K562 (cell line): ENCODE measurements around the gene CBX8. TPM values are rescaled to one million over a fixed set of nuclear protein-coding genes. Genes with fewer than 3 reads are reported as not detected.
A peak's percentile ranks its signal among the peaks of the same experiment; 100 is the strongest.

ENCODE experiments used
- BRF1 ChIP-seq: IDR thresholded peaks from 3 replicates; pipeline ENCODE4 v1.6.1; 2011; ENCODE audit warnings: borderline replicate concordance, mild to moderate bottlenecking; ENCODE audit not compliant: insufficient read length; ENCODE audit errors: extremely low read depth
- ELF1 ChIP-seq: fragments of 200-800 bp; sonication (Bioruptor generic); IDR thresholded peaks from 2 replicates; pipeline ENCODE4 v1.6.1; 2016; ENCODE audit warnings: missing genetic modification characterization, missing compliant biosample characterization
- FOXA1 ChIP-seq: fragments of 450-650 bp; IDR thresholded peaks from 2 replicates; pipeline ENCODE4 v1.6.1; 2016; ENCODE audit warnings: mild to moderate bottlenecking, borderline replicate concordance
- FOXK1 ChIP-seq: sonication (generic); formaldehyde crosslinking; IDR thresholded peaks from 2 replicates; pipeline ENCODE4 v1.8.0; 2022; ENCODE audit warnings: missing genetic modification reagents, mild to moderate bottlenecking, borderline replicate concordance
- GABPA ChIP-seq: fragments of 200-800 bp; sonication (Bioruptor generic); conservative IDR thresholded peaks from 2 replicates; pipeline ENCODE4 v1.6.1; 2016; ENCODE audit warnings: low read depth, missing genetic modification characterization, missing compliant biosample characterization
- HLTF ChIP-seq: fragments of 450-650 bp; IDR thresholded peaks from 2 replicates; pipeline ENCODE4 v1.6.1; 2016
- KDM1A ChIP-seq, 2 experiments: fragments of 450-650 bp; IDR thresholded peaks; 2 replicates each; pipeline ENCODE4 v1.6.1; 2016; ENCODE audit warnings: mild to moderate bottlenecking in 2 of 2
- L3MBTL2 ChIP-seq: fragments of 450-650 bp; IDR thresholded peaks from 2 replicates; pipeline ENCODE4 v1.6.1; 2016; ENCODE audit warnings: mild to moderate bottlenecking, moderate library complexity
- PRMT5 ChIP-seq: sonication (generic); formaldehyde crosslinking; IDR thresholded peaks from 2 replicates; pipeline ENCODE4 v1.5.0; 2020; ENCODE audit warnings: missing genetic modification reagents
- PYGO2 ChIP-seq: fragments of 450-650 bp; IDR thresholded peaks from 2 replicates; pipeline ENCODE4 v1.6.1; 2016; ENCODE audit warnings: mild to moderate bottlenecking, missing genetic modification characterization, moderate library complexity, missing compliant biosample characterization
- RAD21 ChIP-seq, 2 experiments: fragments of 250-450 bp in 1 of 2; fragments of 450-650 bp in 1 of 2; sonication (Bioruptor Pico) in 1 of 2; formaldehyde crosslinking in 1 of 2; IDR thresholded peaks in 1 of 2; conservative IDR thresholded peaks in 1 of 2; 2 replicates each; pipeline versions ENCODE4 v1.4.0 to v1.8.0; 2020 to 2022; ENCODE audit warnings: mild to moderate bottlenecking in 2 of 2, moderate library complexity in 1 of 2
- SLC30A9 ChIP-seq: fragments of 250-450 bp; sonication (Bioruptor Pico); IDR thresholded peaks from 2 replicates; pipeline ENCODE4 v1.8.0; 2022; ENCODE audit warnings: mild to moderate bottlenecking, moderate library complexity
- ZC3H11A ChIP-seq: IDR thresholded peaks from 2 replicates; pipeline ENCODE4 v1.6.1; 2012; ENCODE audit warnings: low read depth, low read length, improper control_type of control experiment
- ZNF75A ChIP-seq: fragments of 450-650 bp; formaldehyde crosslinking; IDR thresholded peaks from 2 replicates; pipeline ENCODE4 v1.4.0; 2020; ENCODE audit warnings: mild to moderate bottlenecking
- polyA plus RNA-seq, 8 experiments: library from polyadenylated mRNA; depleted of rRNA in 4 of 8; stranded (reverse) in 5 of 8; unstranded in 3 of 8; fragments of >200 nt; fragmentation: Nextera tagmentation in 2 of 8; fragmentation: Illumina TruSeq in 1 of 8; extraction: Ambion mirVana in 2 of 8; extraction: Trizol in 1 of 8; gene quantifications; 2 replicates each; pipeline versions ENCODE4 v1.2.1 to v1.2.3, GENCODE V29; 2011 to 2014; ENCODE audit warnings: inconsistent platforms in 1 of 8, missing spikeins in 1 of 8
- total RNA-seq, 7 experiments: library from RNA; depleted of rRNA in 6 of 7; stranded (reverse); fragments of >200 nt in 6 of 7; fragmentation: Illumina TruSeq in 2 of 7; extraction: Trizol in 2 of 7; gene quantifications; 2 replicates each; pipeline versions ENCODE4 v1.2.1 to v1.2.3, GENCODE V29; 2011 to 2021; ENCODE audit warnings: low replicate concordance in 1 of 7
- TF ChIP-seq, protein P1 (sequence below), 3 experiments: fragments of 200-800 bp in 1 of 3; fragments of 250-450 bp in 1 of 3; fragments of 450-650 bp in 1 of 3; sonication (Bioruptor Pico) in 1 of 3; sonication (Bioruptor generic) in 1 of 3; formaldehyde crosslinking in 1 of 3; IDR thresholded peaks; 2 replicates each; pipeline versions ENCODE4 v1.6.1 to v1.8.0; 2016 to 2022; ENCODE audit warnings: mild to moderate bottlenecking in 2 of 3, missing genetic modification characterization in 2 of 3, missing compliant biosample characterization in 1 of 3, moderate library complexity in 1 of 3
- TF ChIP-seq, protein P2 (sequence below): fragments of 450-650 bp; conservative IDR thresholded peaks from 2 replicates; pipeline ENCODE4 v1.6.1; 2016; ENCODE audit warnings: missing genetic modification characterization, low read depth, mild to moderate bottlenecking, control low read depth, missing compliant biosample characterization
- TF ChIP-seq, protein P3 (sequence below): fragments of 450-650 bp; IDR thresholded peaks from 2 replicates; pipeline ENCODE4 v1.6.1; 2016; ENCODE audit warnings: low read depth, mild to moderate bottlenecking, moderate library complexity
- TF ChIP-seq, protein P4 (sequence below): fragments of 450-650 bp; formaldehyde crosslinking; IDR thresholded peaks from 2 replicates; pipeline ENCODE4 v1.4.0; 2020; ENCODE audit warnings: mild to moderate bottlenecking, moderate library complexity
- TF ChIP-seq, protein P5 (sequence below): fragments of 450-650 bp; IDR thresholded peaks from one replicate; pipeline ENCODE4 v1.6.1; 2018; ENCODE audit warnings: mild to moderate bottlenecking, moderate library complexity; ENCODE audit not compliant: partially characterized antibody

The CBX8 gene
- total and polyA plus RNA-seq, 9 of the 15 experiments (the other 6 are each of a cell fraction or from before 2014, with no cell fraction given): 0.08 to 11.9 (median 2.6) TPM

DNA sequence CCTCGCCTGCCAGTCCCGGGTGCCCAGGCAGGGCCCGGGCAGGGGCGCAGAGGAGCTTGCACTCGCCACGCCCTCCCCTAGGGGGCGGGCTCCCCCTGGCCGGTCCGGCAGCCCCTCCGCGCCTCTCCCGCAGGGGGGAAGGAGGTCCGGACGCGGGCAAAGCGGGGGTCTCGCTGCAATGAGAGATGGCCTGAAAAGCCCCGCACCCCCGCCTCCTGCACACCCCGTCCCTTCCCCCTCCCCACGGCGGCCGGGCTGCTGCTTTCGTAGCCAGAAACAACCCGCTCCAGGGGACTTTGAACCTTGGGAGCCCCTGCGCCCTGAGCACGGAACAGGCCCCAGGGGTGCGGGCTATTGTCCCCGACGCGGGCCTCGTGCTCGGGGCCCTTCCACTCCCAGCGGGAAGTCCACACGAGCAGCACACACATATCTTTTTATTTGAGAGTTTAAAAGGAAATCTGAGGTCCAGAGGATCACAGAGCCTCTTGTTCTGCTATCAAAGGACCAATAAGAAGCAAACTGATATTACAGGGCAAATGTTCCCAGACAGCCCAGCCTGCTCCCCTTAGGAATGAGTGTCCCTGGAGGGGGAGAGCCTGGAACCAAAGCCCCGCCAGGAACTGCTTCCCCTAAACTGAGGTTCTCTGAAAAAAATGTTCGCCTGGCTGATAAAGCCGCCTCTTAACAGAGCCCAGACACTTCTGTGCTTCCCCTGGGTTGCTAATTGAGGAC lies 48.2 kb upstream of the CBX8 start (continued):
- no peak for TF ChIP-seq PYGO2 (tag)
- TF ChIP-seq SLC30A9 (CRISPR knock-in tag): no peak
- TF ChIP-seq ZNF75A (CRISPR knock-in tag): no peak
- TF ChIP-seq RAD21 (CRISPR knock-in tag; conservative IDR thresholded peaks at IDR 0.05 in 1 of 2, IDR thresholded peaks at IDR 0.05 in 1 of 2): peak; percentile 23 to 36; a peak in 3 of 4 replicates
- no peak for TF ChIP-seq GABPA (tag)
- no peak for TF ChIP-seq ELF1 (tag)
- TF ChIP-seq PRMT5 (CRISPR knock-in tag): no peak
- TF ChIP-seq, protein P1, sequence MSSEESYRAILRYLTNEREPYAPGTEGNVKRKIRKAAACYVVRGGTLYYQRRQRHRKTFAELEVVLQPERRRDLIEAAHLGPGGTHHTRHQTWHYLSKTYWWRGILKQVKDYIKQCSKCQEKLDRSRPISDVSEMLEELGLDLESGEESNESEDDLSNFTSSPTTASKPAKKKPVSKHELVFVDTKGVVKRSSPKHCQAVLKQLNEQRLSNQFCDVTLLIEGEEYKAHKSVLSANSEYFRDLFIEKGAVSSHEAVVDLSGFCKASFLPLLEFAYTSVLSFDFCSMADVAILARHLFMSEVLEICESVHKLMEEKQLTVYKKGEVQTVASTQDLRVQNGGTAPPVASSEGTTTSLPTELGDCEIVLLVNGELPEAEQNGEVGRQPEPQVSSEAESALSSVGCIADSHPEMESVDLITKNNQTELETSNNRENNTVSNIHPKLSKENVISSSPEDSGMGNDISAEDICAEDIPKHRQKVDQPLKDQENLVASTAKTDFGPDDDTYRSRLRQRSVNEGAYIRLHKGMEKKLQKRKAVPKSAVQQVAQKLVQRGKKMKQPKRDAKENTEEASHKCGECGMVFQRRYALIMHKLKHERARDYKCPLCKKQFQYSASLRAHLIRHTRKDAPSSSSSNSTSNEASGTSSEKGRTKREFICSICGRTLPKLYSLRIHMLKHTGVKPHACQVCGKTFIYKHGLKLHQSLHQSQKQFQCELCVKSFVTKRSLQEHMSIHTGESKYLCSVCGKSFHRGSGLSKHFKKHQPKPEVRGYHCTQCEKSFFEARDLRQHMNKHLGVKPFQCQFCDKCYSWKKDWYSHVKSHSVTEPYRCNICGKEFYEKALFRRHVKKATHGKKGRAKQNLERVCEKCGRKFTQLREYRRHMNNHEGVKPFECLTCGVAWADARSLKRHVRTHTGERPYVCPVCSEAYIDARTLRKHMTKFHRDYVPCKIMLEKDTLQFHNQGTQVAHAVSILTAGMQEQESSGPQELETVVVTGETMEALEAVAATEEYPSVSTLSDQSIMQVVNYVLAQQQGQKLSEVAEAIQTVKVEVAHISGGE (CRISPR knock-in tag; IDR thresholded peaks at IDR 0.05): no peak
- TF ChIP-seq, protein P2, sequence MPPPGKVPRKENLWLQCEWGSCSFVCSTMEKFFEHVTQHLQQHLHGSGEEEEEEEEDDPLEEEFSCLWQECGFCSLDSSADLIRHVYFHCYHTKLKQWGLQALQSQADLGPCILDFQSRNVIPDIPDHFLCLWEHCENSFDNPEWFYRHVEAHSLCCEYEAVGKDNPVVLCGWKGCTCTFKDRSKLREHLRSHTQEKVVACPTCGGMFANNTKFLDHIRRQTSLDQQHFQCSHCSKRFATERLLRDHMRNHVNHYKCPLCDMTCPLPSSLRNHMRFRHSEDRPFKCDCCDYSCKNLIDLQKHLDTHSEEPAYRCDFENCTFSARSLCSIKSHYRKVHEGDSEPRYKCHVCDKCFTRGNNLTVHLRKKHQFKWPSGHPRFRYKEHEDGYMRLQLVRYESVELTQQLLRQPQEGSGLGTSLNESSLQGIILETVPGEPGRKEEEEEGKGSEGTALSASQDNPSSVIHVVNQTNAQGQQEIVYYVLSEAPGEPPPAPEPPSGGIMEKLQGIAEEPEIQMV (tag): no peak
- no peak for TF ChIP-seq ZC3H11A
- no peak for TF ChIP-seq FOXK1
- peak; percentile 69 for TF ChIP-seq L3MBTL2
- TF ChIP-seq FOXA1: no peak
- TF ChIP-seq, protein P3, sequence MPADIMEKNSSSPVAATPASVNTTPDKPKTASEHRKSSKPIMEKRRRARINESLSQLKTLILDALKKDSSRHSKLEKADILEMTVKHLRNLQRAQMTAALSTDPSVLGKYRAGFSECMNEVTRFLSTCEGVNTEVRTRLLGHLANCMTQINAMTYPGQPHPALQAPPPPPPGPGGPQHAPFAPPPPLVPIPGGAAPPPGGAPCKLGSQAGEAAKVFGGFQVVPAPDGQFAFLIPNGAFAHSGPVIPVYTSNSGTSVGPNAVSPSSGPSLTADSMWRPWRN: no peak
- no peak for TF ChIP-seq HLTF
- no peak for TF ChIP-seq BRF1
- TF ChIP-seq, protein P4, sequence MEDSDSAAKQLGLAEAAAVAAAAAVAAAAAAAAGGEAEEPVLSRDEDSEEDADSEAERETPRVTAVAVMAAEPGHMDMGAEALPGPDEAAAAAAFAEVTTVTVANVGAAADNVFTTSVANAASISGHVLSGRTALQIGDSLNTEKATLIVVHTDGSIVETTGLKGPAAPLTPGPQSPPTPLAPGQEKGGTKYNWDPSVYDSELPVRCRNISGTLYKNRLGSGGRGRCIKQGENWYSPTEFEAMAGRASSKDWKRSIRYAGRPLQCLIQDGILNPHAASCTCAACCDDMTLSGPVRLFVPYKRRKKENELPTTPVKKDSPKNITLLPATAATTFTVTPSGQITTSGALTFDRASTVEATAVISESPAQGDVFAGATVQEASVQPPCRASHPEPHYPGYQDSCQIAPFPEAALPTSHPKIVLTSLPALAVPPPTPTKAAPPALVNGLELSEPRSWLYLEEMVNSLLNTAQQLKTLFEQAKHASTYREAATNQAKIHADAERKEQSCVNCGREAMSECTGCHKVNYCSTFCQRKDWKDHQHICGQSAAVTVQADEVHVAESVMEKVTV: no peak
- no peak for TF ChIP-seq KDM1A (IDR thresholded peaks at IDR 0.05)
- TF ChIP-seq, protein P5, sequence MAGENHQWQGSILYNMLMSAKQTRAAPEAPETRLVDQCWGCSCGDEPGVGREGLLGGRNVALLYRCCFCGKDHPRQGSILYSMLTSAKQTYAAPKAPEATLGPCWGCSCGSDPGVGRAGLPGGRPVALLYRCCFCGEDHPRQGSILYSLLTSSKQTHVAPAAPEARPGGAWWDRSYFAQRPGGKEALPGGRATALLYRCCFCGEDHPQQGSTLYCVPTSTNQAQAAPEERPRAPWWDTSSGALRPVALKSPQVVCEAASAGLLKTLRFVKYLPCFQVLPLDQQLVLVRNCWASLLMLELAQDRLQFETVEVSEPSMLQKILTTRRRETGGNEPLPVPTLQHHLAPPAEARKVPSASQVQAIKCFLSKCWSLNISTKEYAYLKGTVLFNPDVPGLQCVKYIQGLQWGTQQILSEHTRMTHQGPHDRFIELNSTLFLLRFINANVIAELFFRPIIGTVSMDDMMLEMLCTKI: no peak
